HUES6 (cell line): Measurements from ENCODE around the gene CD99.
"Not testable (repeated sequence)": the region's sequence is repeated elsewhere in the genome, so short reads cannot be mapped to it uniquely, and the experiment has no call there.

Experiments
- H3K27ac ChIP-seq: 2 replicates; pipeline ENCODE4 v1.7.0; 2013; ENCODE audit warnings: low read depth, mild to moderate bottlenecking, low read length, inconsistent platforms
- H3K27me3 ChIP-seq: 2 replicates; pipeline ENCODE4 v1.6.1; 2013; ENCODE audit warnings: low read length; ENCODE audit not compliant: control insufficient read depth, insufficient read depth
- H3K36me3 ChIP-seq: 2 replicates; pipeline ENCODE4 v1.6.1; 2013; ENCODE audit warnings: low read length; ENCODE audit not compliant: control insufficient read depth, insufficient read depth
- H3K4me1 ChIP-seq: 2 replicates; pipeline ENCODE4 v1.6.1; 2013; ENCODE audit warnings: low read length; ENCODE audit not compliant: control insufficient read depth, insufficient read depth
- H3K4me3 ChIP-seq: 2 replicates; pipeline ENCODE4 v1.5.1; 2013; ENCODE audit warnings: low read depth, low read length
- H3K9ac ChIP-seq: one replicate; pipeline ENCODE4 v1.6.1; 2013; ENCODE audit warnings: mild to moderate bottlenecking, low read length
- H3K9me3 ChIP-seq: 2 replicates; pipeline ENCODE4 v1.6.1; 2013; ENCODE audit warnings: low read depth, low read length; ENCODE audit not compliant: control insufficient read depth, insufficient read depth

CD99 gene

GRCh38 chrX:2711441-2711840 is 20.3 kb downstream of the CD99 start:
- Histone ChIP-seq H3K9me3 (peaks cover 3% of the 10 kb centered on the region; the same call in 1 of the 2 replicates), H3K9ac (no peak overlapping the region), H3K27me3 (no peaks in the 10 kb centered on the region), H3K4me3 (no peak overlapping the region), H3K27ac (no peak overlapping the region), H3K36me3 (peaks cover 19% of the 10 kb centered on the region; the same call in 1 of the 2 replicates), H3K4me1 (peaks cover 39% of the 10 kb centered on the region)

GRCh38 chrX:2712428-2712827 is 21.3 kb downstream of the CD99 start:
- Histone ChIP-seq H3K27me3 (no peaks in the 10 kb centered on the region), H3K4me1 (peaks cover 33% of the 10 kb centered on the region), H3K36me3 (peaks cover 25% of the 10 kb centered on the region; the same call in 1 of the 2 replicates), H3K4me3 (no peak overlapping the region), H3K27ac (no peak overlapping the region), H3K9me3 (peaks cover 3% of the 10 kb centered on the region; the same call in 1 of the 2 replicates), H3K9ac (no peak overlapping the region)

GRCh38 chrX:2712890-2713840 is 22.1 kb downstream of the CD99 start:
- no peak overlapping the region for H3K27ac ChIP-seq
- H3K9me3 ChIP-seq, result peaks cover 3% of the 10 kb centered on the region; the same call in 1 of the 2 replicates
- H3K27me3 ChIP-seq, result no peaks in the 10 kb centered on the region
- no peak overlapping the region for H3K9ac ChIP-seq
- peaks cover 29% of the 10 kb centered on the region; the same call in 1 of the 2 replicates for H3K36me3 ChIP-seq
- H3K4me3 ChIP-seq, result no peak overlapping the region
- H3K4me1 ChIP-seq, result peaks cover 25% of the 10 kb centered on the region

- Histone ChIP-seq H3K4me1 (peaks cover 11% of the 10 kb centered on the region), H3K4me3 (no peak overlapping the region), H3K27me3 (no peaks in the 10 kb centered on the region), H3K27ac (no peak overlapping the region; the same call in 1 of the 2 replicates), H3K36me3 (peaks cover 32% of the 10 kb centered on the region; the same call in 1 of the 2 replicates), H3K9me3 (peaks cover 3% of the 10 kb centered on the region; the same call in 1 of the 2 replicates), H3K9ac (no peak overlapping the region)
Observed at GRCh38 chrX:2714551-2714950, 23.5 kb downstream of the CD99 start.

- Histone ChIP-seq H3K4me1 (peaks cover 6% of the 10 kb centered on the region), H3K36me3 (peaks cover 37% of the 10 kb centered on the region; the same call in 1 of the 2 replicates), H3K9ac (no peak overlapping the region), H3K27me3 (no peaks in the 10 kb centered on the region), H3K27ac (no peak overlapping the region; the same call in 1 of the 2 replicates), H3K4me3 (no peak overlapping the region), H3K9me3 (peaks cover 3% of the 10 kb centered on the region; the same call in 1 of the 2 replicates)
Observed at GRCh38 chrX:2715066-2715600, 24.0 kb downstream of the CD99 start.

- Histone ChIP-seq H3K27me3 (no peaks in the 10 kb centered on the region), H3K27ac (no peak overlapping the region), H3K4me1 (no peaks in the 10 kb centered on the region; the same call in 1 of the 2 replicates), H3K4me3 (no peak overlapping the region), H3K36me3 (peaks cover 46% of the 10 kb centered on the region; the same call in 1 of the 2 replicates), H3K9ac (no peak overlapping the region), H3K9me3 (peaks cover 3% of the 10 kb centered on the region; the same call in 1 of the 2 replicates)
Observed at GRCh38 chrX:2717312-2717711, 26.2 kb downstream of the CD99 start.

GRCh38 chrX:2718821-2719220 is 27.7 kb downstream of the CD99 start:
- H3K27me3 ChIP-seq, result no peaks in the 10 kb centered on the region
- no peaks in the 10 kb centered on the region; the same call in 1 of the 2 replicates for H3K4me1 ChIP-seq
- peaks cover 3% of the 10 kb centered on the region; the same call in 1 of the 2 replicates for H3K9me3 ChIP-seq
- H3K4me3 ChIP-seq, result no peak overlapping the region
- no peak overlapping the region for H3K27ac ChIP-seq
- no peak overlapping the region for H3K9ac ChIP-seq
- peaks cover 54% of the 10 kb centered on the region for H3K36me3 ChIP-seq

GRCh38 chrX:2719774-2720447 is 28.8 kb downstream of the CD99 start:
- no peaks in the 10 kb centered on the region; the same call in 1 of the 2 replicates for H3K4me1 ChIP-seq
- no peaks in the 10 kb centered on the region for H3K27me3 ChIP-seq
- H3K9ac ChIP-seq, result no peak overlapping the region
- no peak overlapping the region for H3K4me3 ChIP-seq
- no peak overlapping the region for H3K27ac ChIP-seq
- H3K9me3 ChIP-seq, result peaks cover under 1% of the 10 kb centered on the region; the same call in 1 of the 2 replicates
- H3K36me3 ChIP-seq, result peaks cover 57% of the 10 kb centered on the region

- H3K4me3 ChIP-seq, result no peak overlapping the region
- H3K9ac ChIP-seq, result no peak overlapping the region
- H3K36me3 ChIP-seq, result peaks cover 52% of the 10 kb centered on the region
- H3K9me3 ChIP-seq, result no peaks in the 10 kb centered on the region
- H3K27me3 ChIP-seq, result no peaks in the 10 kb centered on the region
- H3K27ac ChIP-seq, result no peak overlapping the region
- H3K4me1 ChIP-seq, result no peaks in the 10 kb centered on the region
Observed at GRCh38 chrX:2723286-2723879, 32.3 kb downstream of the CD99 start.

- not testable (repeated sequence) for H3K27ac ChIP-seq, H3K4me3 ChIP-seq, H3K4me1 ChIP-seq, H3K9me3 ChIP-seq, H3K27me3 ChIP-seq, H3K9ac ChIP-seq
- H3K36me3 ChIP-seq, result peaks cover 41% of the 10 kb centered on the region
Observed at GRCh38 chrX:2727264-2727663, 36.2 kb downstream of the CD99 start.
